Measurements from ENCODE around the gene TRPM8. TPM values are rescaled to one million over a fixed set of nuclear protein-coding genes. Genes with fewer than 3 reads are reported as not detected.

Gene TRPM8
- total RNA-seq, 2 experiments from 2014 or later: not detected

- TF ChIP-seq, protein P1, sequence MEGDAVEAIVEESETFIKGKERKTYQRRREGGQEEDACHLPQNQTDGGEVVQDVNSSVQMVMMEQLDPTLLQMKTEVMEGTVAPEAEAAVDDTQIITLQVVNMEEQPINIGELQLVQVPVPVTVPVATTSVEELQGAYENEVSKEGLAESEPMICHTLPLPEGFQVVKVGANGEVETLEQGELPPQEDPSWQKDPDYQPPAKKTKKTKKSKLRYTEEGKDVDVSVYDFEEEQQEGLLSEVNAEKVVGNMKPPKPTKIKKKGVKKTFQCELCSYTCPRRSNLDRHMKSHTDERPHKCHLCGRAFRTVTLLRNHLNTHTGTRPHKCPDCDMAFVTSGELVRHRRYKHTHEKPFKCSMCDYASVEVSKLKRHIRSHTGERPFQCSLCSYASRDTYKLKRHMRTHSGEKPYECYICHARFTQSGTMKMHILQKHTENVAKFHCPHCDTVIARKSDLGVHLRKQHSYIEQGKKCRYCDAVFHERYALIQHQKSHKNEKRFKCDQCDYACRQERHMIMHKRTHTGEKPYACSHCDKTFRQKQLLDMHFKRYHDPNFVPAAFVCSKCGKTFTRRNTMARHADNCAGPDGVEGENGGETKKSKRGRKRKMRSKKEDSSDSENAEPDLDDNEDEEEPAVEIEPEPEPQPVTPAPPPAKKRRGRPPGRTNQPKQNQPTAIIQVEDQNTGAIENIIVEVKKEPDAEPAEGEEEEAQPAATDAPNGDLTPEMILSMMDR (IDR thresholded peaks at IDR 0.05): no peak
- no peak overlapping the region for H3K4me3 Mint-ChIP-seq
- Histone ChIP-seq H3K9me3 (ENCODE audit: control insufficient read depth in 1 of 2, insufficient read depth in 1 of 2, low read length in 2 of 2) (no peaks in the 10 kb centered on the region), H3K27me3 (ENCODE audit: control insufficient read depth in 1 of 2, insufficient read depth in 2 of 2, low read length in 2 of 2) (no peaks in the 10 kb centered on the region), H3K4me1 (ENCODE audit: insufficient read depth, low read length) (peaks cover 9% of the 10 kb centered on the region), H3K36me3 (ENCODE audit: insufficient read depth, low read length) (no peaks in the 10 kb centered on the region), H3K27ac (ENCODE audit: low read depth in 1 of 2, low read length in 2 of 2) (no peak overlapping the region), H3K4me3 (ENCODE audit: low read length) (no peak overlapping the region)
- intact Hi-C loops (cut with DNase I, micrococcal nuclease): no loop called here
- POLR2A ChIA-PET: no interaction called here
- ATAC-seq (ENCODE audit: poor library complexity) (no peak), DNase-seq (no peak)
- peaks cover 14% of the 10 kb centered on the region for H3K4me1 Mint-ChIP-seq (ENCODE audit: low read depth)
- CTCF ChIA-PET: no interaction called here
- H3K9me3 Mint-ChIP-seq: no peaks in the 10 kb centered on the region
- no peak overlapping the region for H3K27ac Mint-ChIP-seq
- H3K27me3 Mint-ChIP-seq: no peaks in the 10 kb centered on the region
- no peaks in the 10 kb centered on the region for H3K36me3 Mint-ChIP-seq (ENCODE audit: low read depth)
These were observed 89.3 kb downstream of the TRPM8 start for GRCh38 chr2:234006501-234006900.

DNA sequence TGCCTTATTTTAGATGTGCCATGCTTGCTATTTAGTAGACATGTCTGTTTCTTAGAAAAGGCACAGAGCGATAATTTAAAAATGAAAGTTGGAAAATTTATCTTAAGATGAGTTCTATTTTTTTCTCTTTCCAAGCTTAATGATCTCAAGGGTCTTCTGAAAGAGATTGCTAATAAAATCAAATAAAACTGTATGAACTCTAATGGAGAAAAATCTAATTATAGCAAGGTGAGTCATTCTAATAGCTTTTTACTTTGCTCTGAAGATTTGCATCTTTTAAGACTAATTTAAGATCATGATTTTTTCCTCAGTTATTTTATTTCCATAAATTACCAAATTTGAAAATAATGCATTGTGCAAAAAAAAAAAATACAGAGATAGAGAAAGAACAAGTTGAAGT lies 97.3 kb downstream of the TRPM8 start:
- Histone ChIP-seq H3K27me3 (ENCODE audit: control insufficient read depth in 1 of 2, insufficient read depth in 2 of 2, low read length in 2 of 2) (no peaks in the 10 kb centered on the region), H3K4me3 (ENCODE audit: low read length) (no peak overlapping the region), H3K27ac (ENCODE audit: low read depth in 1 of 2, low read length in 2 of 2) (no peak overlapping the region), H3K36me3 (ENCODE audit: insufficient read depth, low read length) (no peaks in the 10 kb centered on the region), H3K4me1 (ENCODE audit: insufficient read depth, low read length) (no peaks in the 10 kb centered on the region), H3K9me3 (ENCODE audit: control insufficient read depth in 1 of 2, insufficient read depth in 1 of 2, low read length in 2 of 2) (no peaks in the 10 kb centered on the region)
- DNase-seq: no peak
- H3K4me3 Mint-ChIP-seq: no peak overlapping the region
- no peaks in the 10 kb centered on the region for H3K27me3 Mint-ChIP-seq
- no peaks in the 10 kb centered on the region for H3K4me1 Mint-ChIP-seq (ENCODE audit: low read depth)
- ChIA-PET CTCF (no interaction called here), POLR2A (interaction anchor here (0.7 kb wide), 2 partner anchors 23 to 479 kb away, joined by 3 read pairs; no protein-coding TSS in a partner anchor)
- H3K36me3 Mint-ChIP-seq (ENCODE audit: low read depth): no peaks in the 10 kb centered on the region
- no peak for ATAC-seq (ENCODE audit: poor library complexity)
- intact Hi-C loops (cut with DNase I, micrococcal nuclease): no loop called here
- TF ChIP-seq, protein P1 (IDR thresholded peaks at IDR 0.05): no peak
- no peak overlapping the region for H3K27ac Mint-ChIP-seq
- H3K9me3 Mint-ChIP-seq: no peaks in the 10 kb centered on the region

GRCh38 chr2:234015861-234016260 lies 98.7 kb downstream of the TRPM8 start:
- Mint-ChIP-seq H3K27me3 (no peaks in the 10 kb centered on the region), H3K27ac (no peak overlapping the region), H3K9me3 (no peaks in the 10 kb centered on the region), H3K4me3 (no peak overlapping the region), H3K4me1 (ENCODE audit: low read depth) (no peaks in the 10 kb centered on the region), H3K36me3 (ENCODE audit: low read depth) (no peaks in the 10 kb centered on the region)
- H3K36me3 ChIP-seq (ENCODE audit: insufficient read depth, low read length): no peaks in the 10 kb centered on the region
- ChIA-PET CTCF (no interaction called here), POLR2A (no interaction called here)
- DNase-seq: no peak
- ATAC-seq (ENCODE audit: poor library complexity): no peak
- H3K27ac ChIP-seq (ENCODE audit: low read depth in 1 of 2, low read length in 2 of 2): no peak overlapping the region
- no peaks in the 10 kb centered on the region for H3K4me1 ChIP-seq (ENCODE audit: insufficient read depth, low read length)
- intact Hi-C loops (cut with DNase I, micrococcal nuclease): no loop called here
- no peaks in the 10 kb centered on the region for H3K27me3 ChIP-seq (ENCODE audit: control insufficient read depth in 1 of 2, insufficient read depth in 2 of 2, low read length in 2 of 2)
- TF ChIP-seq, protein P1 (IDR thresholded peaks at IDR 0.05): no peak
- H3K9me3 ChIP-seq (ENCODE audit: control insufficient read depth in 1 of 2, insufficient read depth in 1 of 2, low read length in 2 of 2): no peaks in the 10 kb centered on the region
- no peak overlapping the region for H3K4me3 ChIP-seq (ENCODE audit: low read length)
